ENCODE data around the gene PRDM16.

- TF ChIP-seq CTCF (IDR thresholded peaks at IDR 0.05) (no peak), NRF1 (IDR thresholded peaks at IDR 0.05; ENCODE audit: low read depth, low read length) (no peak), SIN3A (IDR thresholded peaks at IDR 0.05; ENCODE audit: borderline replicate concordance, low read depth, low read length) (no peak), RFX5 (IDR thresholded peaks at IDR 0.05; ENCODE audit: low read length) (no peak), MAX (IDR thresholded peaks at IDR 0.05; ENCODE audit: low read depth) (no peak), FOXM1 (IDR thresholded peaks at IDR 0.05; ENCODE audit: low read depth) (no peak), EZH2phosphoT487 (IDR thresholded peaks at IDR 0.05; ENCODE audit: borderline replicate concordance, low read depth) (no peak), PBX3 (IDR thresholded peaks at IDR 0.05) (no peak), YY1 (IDR thresholded peaks at IDR 0.05; ENCODE audit: low read depth) (no peak), EP300 (IDR thresholded peaks at IDR 0.05; ENCODE audit: borderline replicate concordance in 1 of 2, low read depth in 1 of 2, low read length in 1 of 2) (no peak), RCOR1 (IDR thresholded peaks at IDR 0.05; ENCODE audit: low read length) (no peak), NFIC (IDR thresholded peaks at IDR 0.05; ENCODE audit: borderline replicate concordance) (no peak)
Measured at GRCh38 chr1:3105167-3105863, 36.3 kb downstream of the PRDM16 start.

Data from SK-N-SH (cell line).